Left lung (tissue), 10 donors: ENCODE data around the gene MYO5A. TPM values are rescaled to one million over a fixed set of nuclear protein-coding genes. Genes with fewer than 3 reads are reported as not detected.
"Not testable (repeated sequence)": the region's sequence is repeated elsewhere in the genome, so short reads cannot be mapped to it uniquely, and the experiment has no call there.

Source experiments
- ATAC-seq: fragments of 200-7000 bp; cut with Tn5 transposase; one replicate; pipeline ENCODE4 v1.9.1; 2020; ENCODE audit warnings: moderate library complexity
- DNase-seq, 4 donors: peaks; one replicate each; pipeline ENCODE4 v3.0.0-alpha.2; 2013 to 2020
- H3K27ac ChIP-seq, 2 donors: fragments of 200-600 bp; sonication (generic) in 1 of 2; one replicate each; pipeline versions ENCODE4 v1.5.0 to v1.8.0; 2020 to 2021
- H3K27me3 ChIP-seq, 2 donors: fragments of 200-600 bp; sonication (generic) in 1 of 2; one replicate each; pipeline versions ENCODE4 v1.5.0 to v1.8.0; 2020 to 2021
- H3K36me3 ChIP-seq, 2 donors: fragments of 200-600 bp; sonication (generic) in 1 of 2; one replicate each; pipeline versions ENCODE4 v1.5.0 to v1.8.0; 2020 to 2021
- H3K4me1 ChIP-seq, 2 donors: fragments of 200-600 bp; one replicate each; pipeline ENCODE4 v1.8.0; 2021
- H3K4me3 ChIP-seq, 2 donors: fragments of 200-600 bp; sonication (generic) in 1 of 2; one replicate each; pipeline versions ENCODE4 v1.5.0 to v1.8.0; 2020 to 2021; ENCODE audit warnings: mild to moderate bottlenecking in 1 of 2
- H3K9me3 ChIP-seq, 2 donors: fragments of 200-600 bp; sonication (generic) in 1 of 2; one replicate each; pipeline versions ENCODE4 v1.5.0 to v1.8.0; 2020 to 2021
- intact Hi-C, 2 donors: fragments of 100-400 bp; cut with DNase I; formaldehyde crosslinking; loops; one replicate each; pipeline versions ENCODE4 v1.11.2 to v1.14.2; 2022
- polyA plus RNA-seq, 6 donors: library from polyadenylated mRNA; unstranded; fragments of 120-200 nt; gene quantifications; one replicate each; pipeline ENCODE4 v1.2.1, GENCODE V29; 2013; ENCODE audit not compliant: insufficient read length in 6 of 6
- total RNA-seq, 2 donors: library from RNA; stranded (reverse); fragmentation: NEBNext Ultra II Directional; extraction: Animal tissue kit (Norgen Biotek cat#: 25700); gene quantifications; one replicate each; pipeline ENCODE4 v1.2.1, GENCODE V29; 2021
- TF ChIP-seq, protein P1 (sequence below), 2 donors: fragments of 200-600 bp; sonication (generic) in 1 of 2; IDR thresholded peaks; one replicate each; pipeline versions ENCODE4 v1.5.0 to v1.8.0; 2021; ENCODE audit warnings: antibody characterized with exemption in 2 of 2
- donor health status: DM: no; HTN: yes; CAD: no.
- donor health status: DM: no; HTN: no; CAD: no.

Gene MYO5A
- total and polyA plus RNA-seq, 8 donors = 21.8 to 46.3 (median 34.3) TPM

DNA sequence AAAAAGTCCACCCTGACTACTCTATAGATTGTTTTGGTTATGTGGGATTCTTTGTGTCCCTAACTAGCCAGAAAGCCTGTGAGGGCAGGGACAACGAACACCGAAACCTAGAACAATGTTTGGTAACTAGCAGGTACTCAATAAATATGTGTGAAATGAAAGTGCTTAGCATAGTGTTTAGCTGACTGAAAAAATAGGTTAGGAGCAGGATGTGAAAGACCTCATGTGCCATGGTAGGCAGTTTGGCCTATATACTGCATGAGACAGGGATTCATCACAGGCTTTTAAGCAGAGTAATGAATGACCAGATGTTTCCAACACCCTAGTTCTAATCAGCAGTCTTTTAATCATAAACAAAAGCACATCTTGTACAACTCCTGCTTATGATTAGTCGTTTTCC lies 64.2 kb downstream of the MYO5A start:
- Histone ChIP-seq H3K4me1 (peaks cover 0 to 35% of the 10 kb centered on the region in 2 donors), H3K27me3 (no peaks in the 10 kb centered on the region), H3K27ac (peak overlapping the region in 1 of 2 donors; percentile 6), H3K4me3 (no peak overlapping the region), H3K9me3 (peaks cover 0 to 8% of the 10 kb centered on the region in 2 donors), H3K36me3 (no peaks in the 10 kb centered on the region)
- intact Hi-C loops = no loop called here
- TF ChIP-seq, protein P1, sequence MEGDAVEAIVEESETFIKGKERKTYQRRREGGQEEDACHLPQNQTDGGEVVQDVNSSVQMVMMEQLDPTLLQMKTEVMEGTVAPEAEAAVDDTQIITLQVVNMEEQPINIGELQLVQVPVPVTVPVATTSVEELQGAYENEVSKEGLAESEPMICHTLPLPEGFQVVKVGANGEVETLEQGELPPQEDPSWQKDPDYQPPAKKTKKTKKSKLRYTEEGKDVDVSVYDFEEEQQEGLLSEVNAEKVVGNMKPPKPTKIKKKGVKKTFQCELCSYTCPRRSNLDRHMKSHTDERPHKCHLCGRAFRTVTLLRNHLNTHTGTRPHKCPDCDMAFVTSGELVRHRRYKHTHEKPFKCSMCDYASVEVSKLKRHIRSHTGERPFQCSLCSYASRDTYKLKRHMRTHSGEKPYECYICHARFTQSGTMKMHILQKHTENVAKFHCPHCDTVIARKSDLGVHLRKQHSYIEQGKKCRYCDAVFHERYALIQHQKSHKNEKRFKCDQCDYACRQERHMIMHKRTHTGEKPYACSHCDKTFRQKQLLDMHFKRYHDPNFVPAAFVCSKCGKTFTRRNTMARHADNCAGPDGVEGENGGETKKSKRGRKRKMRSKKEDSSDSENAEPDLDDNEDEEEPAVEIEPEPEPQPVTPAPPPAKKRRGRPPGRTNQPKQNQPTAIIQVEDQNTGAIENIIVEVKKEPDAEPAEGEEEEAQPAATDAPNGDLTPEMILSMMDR (IDR thresholded peaks at IDR 0.05) = no peak
- DNase-seq (no peak), ATAC-seq (no peak)

DNA sequence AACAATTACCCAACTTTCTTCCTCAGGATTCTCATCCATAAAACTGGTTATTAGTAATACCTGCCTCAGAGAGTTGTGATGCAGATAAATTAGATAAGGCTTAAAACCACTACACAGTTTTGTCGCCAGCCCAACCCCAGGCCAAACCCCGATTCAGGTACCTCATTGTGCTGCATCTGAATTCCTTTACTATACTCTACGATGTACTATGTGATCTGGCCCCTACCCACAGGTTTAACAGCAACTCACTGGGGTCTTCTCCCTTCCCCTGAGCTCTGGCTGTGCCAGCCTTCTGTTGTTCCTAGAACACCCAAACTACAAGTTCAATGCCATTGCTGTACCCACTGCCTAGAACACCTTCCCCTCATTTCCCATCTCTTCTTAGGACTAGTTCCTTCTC lies 64.6 kb downstream of the MYO5A start:
- ATAC-seq (no peak), DNase-seq (no peak)
- Histone ChIP-seq H3K36me3 (no peaks in the 10 kb centered on the region), H3K27me3 (no peaks in the 10 kb centered on the region), H3K27ac (peak overlapping the region in 1 of 2 donors; percentile 6), H3K9me3 (peaks cover 0 to 8% of the 10 kb centered on the region in 2 donors), H3K4me3 (no peak overlapping the region), H3K4me1 (peaks cover 0 to 35% of the 10 kb centered on the region in 2 donors)
- intact Hi-C loops = no loop called here
- TF ChIP-seq, protein P1 (IDR thresholded peaks at IDR 0.05) = no peak

DNA sequence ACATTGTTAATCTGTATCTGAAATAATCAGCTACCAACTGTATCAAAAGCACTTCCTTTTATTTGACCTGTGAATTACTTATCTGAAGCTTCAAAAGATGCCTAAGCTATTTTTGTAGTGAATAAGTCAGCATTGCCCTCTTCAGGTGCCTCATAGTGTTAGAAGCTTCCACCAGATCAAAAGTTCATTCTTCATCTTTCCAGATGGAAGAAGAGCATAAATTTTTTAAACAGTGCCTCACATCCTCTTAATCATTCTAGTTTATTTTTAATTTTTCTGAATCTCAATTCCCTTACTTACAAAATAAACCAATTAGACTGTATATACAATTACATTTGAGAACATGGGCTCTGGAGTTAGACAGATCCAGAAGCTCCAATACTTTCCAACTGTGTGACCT lies 65.0 kb downstream of the MYO5A start:
- TF ChIP-seq, protein P1 (IDR thresholded peaks at IDR 0.05) = no peak
- H3K9me3 ChIP-seq = peaks cover 0 to 8% of the 10 kb centered on the region in 2 donors
- H3K27ac ChIP-seq = no peak overlapping the region
- H3K27me3 ChIP-seq = no peaks in the 10 kb centered on the region
- no peak overlapping the region for H3K4me3 ChIP-seq
- intact Hi-C loops = no loop called here
- peak; percentile 61 for ATAC-seq
- DNase-seq = no peak
- no peaks in the 10 kb centered on the region for H3K36me3 ChIP-seq
- H3K4me1 ChIP-seq = peaks cover 0 to 35% of the 10 kb centered on the region in 2 donors

DNA sequence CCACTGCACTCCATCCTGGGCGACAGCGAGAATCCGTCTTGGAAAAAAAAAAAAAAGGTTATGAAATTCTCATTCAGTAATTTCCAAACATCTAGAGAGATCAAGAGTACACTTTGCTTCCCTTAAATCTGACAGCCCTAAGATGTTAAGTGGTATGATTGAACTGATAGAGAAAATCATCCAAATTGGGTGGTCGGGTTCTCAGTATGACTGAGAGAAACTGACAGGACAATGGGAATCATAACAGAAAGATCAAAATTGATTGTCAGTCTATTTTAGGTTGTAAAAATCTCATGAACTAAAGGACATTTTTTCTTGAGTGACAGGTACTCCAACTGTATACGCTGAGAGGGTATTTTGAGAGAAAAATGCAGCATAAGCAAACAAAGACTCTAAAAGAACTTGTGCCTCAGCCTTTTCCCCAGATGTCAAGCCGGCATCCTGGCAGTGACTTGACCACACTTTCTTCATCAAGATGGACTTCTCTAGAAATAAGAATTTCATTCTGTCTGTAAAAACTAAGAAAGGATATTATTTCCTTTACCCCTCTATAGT lies 65.8 kb downstream of the MYO5A start:
- intact Hi-C loops = no loop called here
- DNase-seq (no peak), ATAC-seq (peak; percentile 71)
- peaks cover 0 to 35% of the 10 kb centered on the region in 2 donors for H3K4me1 ChIP-seq
- no peaks in the 10 kb centered on the region for H3K36me3 ChIP-seq
- TF ChIP-seq, protein P1 (IDR thresholded peaks at IDR 0.05) = no peak
- H3K9me3 ChIP-seq = peaks cover 0 to 5% of the 10 kb centered on the region in 2 donors
- H3K4me3 ChIP-seq = no peak overlapping the region
- no peaks in the 10 kb centered on the region for H3K27me3 ChIP-seq
- H3K27ac ChIP-seq = no peak overlapping the region

DNA sequence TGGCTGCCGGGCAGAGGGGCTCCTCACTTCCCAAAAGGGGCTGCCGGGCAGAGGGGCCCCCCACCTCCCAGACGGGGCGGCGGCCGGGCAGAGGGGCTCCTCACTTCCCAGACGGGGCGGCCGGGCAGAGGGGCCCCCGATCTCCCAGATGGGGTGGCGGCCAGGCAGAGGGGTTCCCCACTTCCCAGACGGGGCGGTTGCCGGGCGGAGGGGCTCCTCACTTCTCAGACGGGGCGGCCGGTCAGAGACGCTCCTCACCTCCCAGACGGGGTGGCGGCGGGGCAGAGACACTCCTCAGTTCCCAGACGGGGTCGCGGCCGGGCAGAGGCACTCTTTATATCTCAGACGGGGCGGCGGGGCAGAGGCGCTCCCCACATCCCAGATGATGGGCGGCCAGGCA lies 69.0 kb downstream of the MYO5A start:
- intact Hi-C loops, H3K27me3 ChIP-seq, H3K27ac ChIP-seq, H3K9me3 ChIP-seq, H3K36me3 ChIP-seq, H3K4me3 ChIP-seq, DNase-seq, ATAC-seq: not testable (repeated sequence)
- H3K4me1 ChIP-seq = peaks cover 0 to 26% of the 10 kb centered on the region in 2 donors

DNA sequence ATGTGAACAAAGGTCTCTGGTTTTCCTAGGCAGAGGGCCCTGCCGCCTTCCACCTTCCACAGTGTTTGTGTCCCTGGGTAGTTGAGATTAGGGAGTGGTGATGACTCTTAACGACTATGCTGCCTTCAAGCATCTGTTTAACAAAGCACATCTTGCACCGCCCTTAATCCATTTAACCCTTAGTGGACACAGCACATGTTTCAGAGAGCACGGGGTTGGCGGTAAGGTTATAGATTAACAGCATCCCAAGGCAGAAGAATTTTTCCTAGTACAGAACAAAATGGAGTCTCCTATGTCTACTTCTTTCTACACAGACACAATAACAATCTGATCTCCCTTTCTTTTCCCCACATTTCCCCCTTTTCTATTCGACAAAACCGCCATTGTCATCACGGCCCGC lies 69.4 kb downstream of the MYO5A start:
- intact Hi-C loops, H3K9me3 ChIP-seq, H3K36me3 ChIP-seq, ATAC-seq, H3K4me3 ChIP-seq, H3K27ac ChIP-seq, H3K27me3 ChIP-seq, DNase-seq: not testable (repeated sequence)
- H3K4me1 ChIP-seq = peaks cover 0 to 21% of the 10 kb centered on the region in 2 donors
